DMS114 treated with DMSO at 0.1 percent for 48 hours (cell line): ENCODE data around the gene NCOA5.

Experiments used
- DNase-seq: peaks from one replicate; lab custom pipeline; 2025; ENCODE audit not compliant: unreplicated experiment; lab: John Stamatoyannopoulos, UW

NCOA5 gene

DNA sequence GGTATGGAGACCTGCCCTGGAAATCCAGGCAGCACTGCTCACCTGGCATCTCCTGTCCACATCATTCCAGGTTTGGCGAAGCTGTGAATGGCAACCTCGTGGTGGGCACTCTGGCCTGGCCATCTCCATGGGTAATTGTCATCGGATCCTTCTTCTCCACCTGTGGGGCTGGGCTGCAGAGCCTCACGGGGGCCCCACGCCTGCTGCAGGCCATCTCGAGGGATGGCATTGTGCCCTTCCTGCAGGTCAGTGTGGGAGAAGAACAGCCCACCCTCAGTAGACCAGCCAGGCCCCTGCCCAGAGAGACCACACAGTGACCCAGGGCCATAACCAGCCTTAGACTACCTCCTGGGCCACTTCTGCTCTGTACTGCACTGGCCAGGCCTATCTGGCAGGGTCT lies 44.9 kb downstream of the NCOA5 start:
- no peak for DNase-seq

- DNase-seq, result no peak
These were observed 46.2 kb downstream of the NCOA5 start for GRCh38 chr20:46043556-46043955.

DNA sequence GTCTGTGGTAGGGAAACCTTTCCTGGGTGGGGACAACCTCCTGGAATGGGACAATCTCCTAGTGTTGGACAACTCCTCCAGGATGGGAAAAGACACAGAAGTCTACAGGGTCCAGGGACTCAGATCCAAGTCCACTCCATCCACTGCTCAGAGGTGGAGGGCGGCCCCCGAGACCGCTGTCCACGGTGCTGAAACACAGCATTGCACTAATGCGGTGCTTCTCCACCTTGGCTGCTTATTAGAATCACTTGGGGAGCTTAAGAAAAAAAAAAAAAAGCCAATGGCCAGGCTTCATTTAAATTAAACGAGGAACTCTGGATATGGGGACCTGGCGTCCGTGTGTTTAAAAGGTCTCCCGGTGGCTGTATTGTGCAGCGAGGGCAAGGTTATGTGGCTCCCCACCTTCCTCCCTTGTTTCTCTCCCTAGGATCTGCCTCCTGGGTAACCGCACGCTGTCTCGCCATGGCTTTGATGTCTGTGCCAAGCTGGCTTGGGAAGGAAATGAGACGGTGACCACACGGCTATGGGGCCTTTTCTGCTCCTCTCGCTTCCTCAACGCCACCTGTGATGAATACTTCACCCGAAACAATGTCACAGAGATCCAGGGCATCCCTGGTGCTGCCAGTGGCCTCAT lies 48.7 kb downstream of the NCOA5 start:
- no peak for DNase-seq

DNA sequence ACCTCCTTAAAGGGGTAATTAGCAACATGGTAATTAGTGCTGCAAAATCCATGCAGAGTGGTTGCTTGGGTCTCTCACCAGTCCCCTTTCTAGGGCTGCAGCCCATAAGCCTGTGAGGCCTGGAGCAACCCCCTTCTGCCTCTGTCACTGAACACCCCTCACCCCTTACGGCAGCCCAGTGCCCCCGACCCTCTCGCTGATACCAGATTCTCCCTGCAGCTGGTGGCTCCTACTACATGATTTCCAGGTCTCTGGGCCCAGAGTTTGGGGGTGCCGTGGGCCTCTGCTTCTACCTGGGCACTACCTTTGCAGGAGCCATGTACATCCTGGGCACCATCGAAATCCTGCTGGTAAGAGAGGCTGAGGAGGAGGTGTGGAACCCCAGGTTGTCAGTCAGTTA lies 52.7 kb downstream of the NCOA5 start:
- DNase-seq, result no peak

DNA sequence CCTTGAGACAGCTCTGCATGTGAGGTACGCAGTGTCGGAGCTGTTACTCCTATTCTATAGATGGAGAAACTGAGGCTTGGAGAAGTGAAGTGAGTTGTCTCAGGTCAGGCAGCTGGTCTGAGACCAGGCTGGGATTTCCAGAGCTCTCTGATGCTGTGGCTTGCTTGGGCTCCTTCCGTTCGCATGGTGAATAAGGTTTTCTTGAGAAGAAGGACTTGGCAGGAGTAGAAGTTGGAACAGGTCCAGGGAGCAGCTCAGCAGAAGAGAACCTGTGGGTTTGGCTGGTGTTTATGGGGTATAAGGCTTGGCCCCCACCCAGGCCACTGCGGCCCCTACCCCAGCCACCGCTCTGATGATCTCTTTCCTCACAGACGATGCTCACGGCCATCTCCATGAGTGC lies 53.4 kb downstream of the NCOA5 start:
- no peak for DNase-seq

DNA sequence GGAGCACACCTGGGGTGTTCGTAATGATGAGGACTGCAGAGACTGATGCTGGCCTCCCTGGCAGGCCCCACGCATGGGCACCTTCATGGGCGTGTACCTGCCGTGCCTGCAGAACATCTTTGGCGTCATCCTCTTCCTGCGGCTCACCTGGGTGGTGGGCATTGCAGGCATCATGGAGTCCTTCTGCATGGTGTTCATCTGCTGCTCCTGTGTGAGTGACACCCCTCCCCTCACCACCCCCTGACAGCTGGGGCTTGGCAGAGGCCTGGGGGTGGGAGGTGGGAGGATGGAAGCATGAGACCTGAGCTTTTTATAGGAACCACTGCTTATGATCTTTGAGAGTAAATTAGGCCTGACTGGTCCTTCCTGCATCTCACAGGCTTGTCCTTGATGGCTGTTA lies 54.0 kb downstream of the NCOA5 start:
- no peak for DNase-seq

DNA sequence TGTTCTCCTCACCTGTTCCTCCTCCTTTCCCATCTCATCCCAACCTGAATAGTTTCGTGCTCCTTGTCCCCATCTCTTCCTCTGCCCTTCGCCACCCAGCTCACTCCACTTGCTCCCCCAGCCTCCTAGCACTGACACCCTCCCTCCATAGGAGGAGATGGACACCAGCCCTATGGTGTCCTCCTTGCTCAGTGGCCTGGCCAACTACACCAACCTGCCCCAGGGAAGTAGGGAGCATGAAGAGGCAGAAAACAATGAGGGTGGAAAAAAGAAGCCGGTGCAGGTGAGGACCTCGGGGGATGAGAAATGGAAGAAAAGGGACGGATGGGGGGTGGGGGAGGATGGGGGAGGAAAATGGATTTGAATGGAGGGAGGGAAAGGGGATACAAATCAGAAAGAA lies 54.5 kb downstream of the NCOA5 start:
- DNase-seq, result no peak

DNA sequence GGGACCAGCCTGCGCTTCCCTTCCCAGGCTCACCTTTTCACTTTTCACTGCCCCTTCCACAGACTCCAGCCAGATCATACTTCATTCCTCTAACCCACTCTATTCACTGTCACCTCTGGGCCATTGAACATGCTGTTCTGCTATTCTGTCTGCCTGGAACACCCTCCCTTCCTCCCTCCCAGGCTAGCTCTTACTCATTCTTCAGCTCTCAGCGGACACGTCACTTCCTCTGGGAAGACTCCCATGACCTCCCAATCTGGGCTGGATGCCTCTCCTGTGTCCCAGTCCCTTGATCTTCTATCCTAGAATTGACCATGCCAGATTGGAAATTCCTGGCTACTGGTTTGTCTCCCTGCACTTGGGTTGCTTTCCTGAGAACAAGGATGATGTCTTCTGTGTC lies 55.7 kb downstream of the NCOA5 start:
- DNase-seq, result no peak

GRCh38 chr20:46031701-46032254 lies 58.0 kb downstream of the NCOA5 start:
- DNase-seq, result no peak

- DNase-seq, result no peak
These were observed 58.7 kb downstream of the NCOA5 start for GRCh38 chr20:46031014-46031569.

DNA sequence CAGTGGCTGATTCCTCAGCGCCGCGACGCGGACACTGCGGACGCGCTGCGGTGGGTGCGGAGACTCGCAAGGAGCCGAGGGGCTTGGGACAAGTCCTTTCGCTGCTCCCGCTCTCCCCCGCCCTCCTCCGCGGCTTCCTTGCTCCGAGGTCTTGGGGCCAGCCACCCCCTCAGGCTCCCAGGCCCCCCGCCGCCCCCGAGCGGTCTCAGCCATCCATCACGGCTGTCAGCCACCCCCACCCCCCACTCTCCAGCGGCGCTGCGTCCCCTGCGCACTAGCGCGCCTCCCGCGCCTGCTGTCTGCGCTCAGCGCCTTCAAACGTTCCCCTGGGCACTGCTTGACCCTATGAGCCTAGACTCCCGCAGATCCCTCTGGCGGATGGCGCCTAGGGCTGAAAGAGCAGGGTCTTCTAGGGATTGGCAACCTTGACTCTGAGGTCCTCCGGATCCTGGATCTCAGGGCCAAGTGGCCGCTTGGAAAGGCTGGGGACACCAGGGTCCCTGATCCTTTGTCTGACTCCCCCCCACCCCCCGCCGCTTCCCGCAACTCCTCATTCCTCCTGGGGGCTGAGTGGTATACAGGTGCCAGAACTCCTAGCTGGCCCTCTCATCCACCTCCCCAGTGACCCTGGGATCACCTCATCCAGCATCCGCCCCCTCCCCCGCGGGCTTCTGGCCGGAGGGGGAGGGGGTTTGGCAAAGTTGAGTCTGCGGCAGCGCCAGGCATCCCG lies 59.3 kb downstream of the NCOA5 start:
- DNase-seq, result no peak

- DNase-seq, result no peak
These were observed 60.9 kb downstream of the NCOA5 start, which contains the start of gene SLC12A5 for GRCh38 chr20:46028772-46029371. TSS of gene SLC12A5 (plus strand) at chr20:46029215. CDS start at chr20:46029345, 130 bp downstream.

DNA sequence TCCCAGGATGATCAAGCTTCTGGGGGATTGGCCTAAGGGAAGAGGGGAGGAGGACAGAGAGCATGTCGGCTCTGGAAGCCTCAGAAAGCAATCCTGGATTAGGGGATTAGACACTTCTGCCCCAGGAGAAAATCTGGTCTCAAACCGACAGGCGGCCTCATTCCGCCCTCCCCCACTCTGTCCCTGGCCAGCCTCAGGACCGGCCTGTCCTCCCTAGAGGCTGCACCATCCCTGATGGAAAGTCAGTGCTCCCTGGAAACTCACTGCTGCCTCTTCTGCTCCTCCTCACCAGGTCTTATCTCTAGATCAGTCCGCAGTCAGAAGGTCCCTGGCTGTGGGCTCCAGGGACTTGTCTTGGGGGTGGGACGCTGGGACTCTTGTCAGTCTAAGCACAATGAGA lies 61.7 kb downstream of the NCOA5 start:
- DNase-seq, result no peak

DNA sequence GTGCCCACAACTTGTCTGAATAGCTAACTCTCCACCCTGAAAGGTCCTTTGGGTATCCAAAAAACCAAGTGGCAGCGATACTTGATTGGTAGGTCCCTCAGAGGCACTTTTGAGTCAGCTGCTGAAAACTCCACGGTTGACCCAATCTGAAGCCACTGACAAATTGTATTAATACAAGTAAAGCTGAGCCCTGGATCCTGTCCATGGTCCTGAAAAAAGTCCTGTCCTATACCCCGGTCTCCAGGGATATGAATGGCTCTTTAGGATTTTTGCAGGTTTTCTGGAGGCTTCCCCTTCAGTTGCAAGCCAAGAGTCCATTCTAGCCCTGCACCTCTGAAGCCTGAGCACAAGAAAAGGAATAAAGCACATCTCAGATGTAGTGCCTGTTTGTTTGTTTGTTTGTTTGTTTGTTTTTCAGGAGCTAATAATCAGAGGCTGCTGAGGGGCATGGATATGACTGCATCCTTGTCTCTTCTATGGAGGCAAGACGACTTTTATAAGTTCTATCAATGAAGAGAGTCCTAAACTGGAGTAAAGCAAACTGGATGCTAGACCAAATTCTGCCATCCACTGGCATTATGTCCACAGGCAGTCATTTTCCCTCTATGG lies 62.4 kb downstream of the NCOA5 start:
- DNase-seq, result no peak

DNA sequence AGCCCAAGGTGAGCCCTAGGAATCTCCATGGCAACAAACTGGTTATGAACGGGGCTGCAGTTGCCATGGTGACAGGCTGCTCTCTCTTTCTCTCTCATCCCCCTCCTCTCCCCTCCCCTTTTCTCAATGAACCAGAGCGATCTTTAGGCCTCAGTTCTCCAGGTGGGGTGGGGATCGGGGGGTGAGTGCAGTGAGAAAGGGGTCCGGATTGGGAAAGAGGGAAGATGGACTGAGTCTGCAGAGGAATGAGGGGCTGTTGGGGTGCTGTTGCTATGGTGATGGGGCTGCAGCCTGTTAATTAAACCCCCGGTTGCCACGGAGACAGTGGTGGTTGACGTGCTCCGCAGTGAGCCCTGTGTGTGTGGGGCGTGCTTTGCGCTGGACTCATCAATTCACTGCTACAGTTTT lies 64.4 kb downstream of the NCOA5 start:
- no peak for DNase-seq

- no peak for DNase-seq
These were observed 65.8 kb downstream of the NCOA5 start for GRCh38 chr20:46023999-46024398.

DNA sequence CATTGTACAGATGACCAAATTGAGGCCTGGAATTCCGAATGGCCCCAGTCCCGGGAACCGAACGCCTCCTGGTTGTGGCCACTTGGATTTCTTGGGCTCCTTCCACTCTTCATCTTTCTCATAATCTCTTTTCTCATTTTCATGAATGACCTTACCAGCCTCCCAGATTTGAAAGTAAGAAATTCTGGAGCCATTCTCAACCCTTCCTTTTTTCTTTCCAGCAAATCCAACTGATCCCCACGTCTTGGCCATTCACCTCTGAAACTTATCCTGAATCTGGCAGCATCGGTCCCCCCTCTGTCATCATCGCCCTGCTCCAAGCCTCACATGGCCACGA lies 66.6 kb downstream of the NCOA5 start:
- no peak for DNase-seq

- DNase-seq, result no peak
These were observed 67.2 kb downstream of the NCOA5 start for GRCh38 chr20:46022411-46023147.

- DNase-seq, result peak; percentile 22
These were observed 68.1 kb downstream of the NCOA5 start for GRCh38 chr20:46021361-46022359.

DNA sequence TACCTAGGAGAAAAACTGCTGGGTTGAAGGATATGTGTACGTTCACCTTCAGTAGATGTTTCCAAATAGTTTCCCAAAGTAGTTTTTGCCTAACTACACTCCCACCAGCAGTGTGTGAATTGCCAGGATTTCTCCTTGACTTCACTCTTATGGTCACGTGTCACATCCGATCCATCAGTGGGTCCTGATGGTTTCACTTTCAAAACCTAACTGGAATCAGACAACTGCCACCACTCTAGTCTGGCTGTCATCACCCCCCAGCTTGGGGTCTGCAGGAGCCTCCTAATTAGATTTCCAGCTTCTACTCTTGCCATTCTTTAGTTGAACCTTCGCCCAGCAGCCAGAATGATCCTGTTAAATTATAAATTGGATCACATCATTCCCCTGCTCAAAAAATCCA lies 69.2 kb downstream of the NCOA5 start:
- DNase-seq, result no peak
